HG03460 (cell line): ENCODE data around the gene PCDHGB3.
A peak's percentile ranks its signal among the peaks of the same experiment; 100 is the strongest.
"Not testable (repeated sequence)": the region's sequence is repeated elsewhere in the genome, so short reads cannot be mapped to it uniquely, and the experiment has no call there.

ENCODE experiments used
- ATAC-seq: cut with Tn5 transposase; IDR thresholded peaks from one replicate; pipeline ENCODE4 v1.9.1; 2021; ENCODE audit not compliant: unreplicated experiment

The PCDHGB3 gene

DNA sequence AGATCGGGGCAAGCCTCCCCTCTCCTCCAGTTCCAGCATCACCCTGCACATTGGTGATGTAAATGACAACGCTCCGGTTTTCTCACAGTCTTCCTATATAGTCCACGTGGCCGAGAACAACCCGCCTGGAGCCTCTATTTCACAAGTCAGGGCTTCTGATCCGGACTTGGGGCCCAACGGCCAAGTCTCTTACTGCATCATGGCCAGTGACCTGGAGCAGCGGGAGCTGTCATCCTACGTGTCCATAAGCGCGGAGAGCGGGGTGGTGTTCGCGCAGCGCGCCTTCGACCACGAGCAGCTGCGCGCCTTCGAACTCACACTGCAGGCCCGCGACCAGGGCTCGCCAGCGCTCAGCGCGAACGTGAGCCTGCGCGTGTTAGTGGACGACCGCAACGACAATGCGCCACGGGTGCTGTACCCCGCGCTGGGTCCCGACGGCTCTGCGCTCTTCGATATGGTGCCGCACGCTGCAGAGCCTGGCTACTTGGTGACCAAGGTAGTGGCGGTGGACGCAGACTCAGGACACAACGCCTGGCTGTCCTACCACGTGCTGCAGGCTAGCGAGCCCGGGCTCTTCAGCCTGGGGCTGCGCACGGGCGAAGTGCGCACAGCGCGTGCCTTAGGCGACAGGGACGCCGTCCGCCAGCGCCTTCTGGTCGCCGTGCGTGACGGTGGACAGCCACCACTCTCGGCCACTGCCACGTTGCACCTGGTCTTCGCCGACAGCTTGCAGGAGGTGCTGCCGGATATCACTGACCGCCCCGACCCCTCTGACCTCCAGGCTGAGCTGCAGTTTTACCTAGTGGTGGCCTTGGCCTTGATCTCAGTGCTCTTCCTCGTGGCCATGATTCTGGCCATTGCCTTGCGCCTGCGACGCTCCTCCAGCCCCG is 19.4 kb downstream of the PCDHGB3 start:
- ATAC-seq, result no peak

DNA sequence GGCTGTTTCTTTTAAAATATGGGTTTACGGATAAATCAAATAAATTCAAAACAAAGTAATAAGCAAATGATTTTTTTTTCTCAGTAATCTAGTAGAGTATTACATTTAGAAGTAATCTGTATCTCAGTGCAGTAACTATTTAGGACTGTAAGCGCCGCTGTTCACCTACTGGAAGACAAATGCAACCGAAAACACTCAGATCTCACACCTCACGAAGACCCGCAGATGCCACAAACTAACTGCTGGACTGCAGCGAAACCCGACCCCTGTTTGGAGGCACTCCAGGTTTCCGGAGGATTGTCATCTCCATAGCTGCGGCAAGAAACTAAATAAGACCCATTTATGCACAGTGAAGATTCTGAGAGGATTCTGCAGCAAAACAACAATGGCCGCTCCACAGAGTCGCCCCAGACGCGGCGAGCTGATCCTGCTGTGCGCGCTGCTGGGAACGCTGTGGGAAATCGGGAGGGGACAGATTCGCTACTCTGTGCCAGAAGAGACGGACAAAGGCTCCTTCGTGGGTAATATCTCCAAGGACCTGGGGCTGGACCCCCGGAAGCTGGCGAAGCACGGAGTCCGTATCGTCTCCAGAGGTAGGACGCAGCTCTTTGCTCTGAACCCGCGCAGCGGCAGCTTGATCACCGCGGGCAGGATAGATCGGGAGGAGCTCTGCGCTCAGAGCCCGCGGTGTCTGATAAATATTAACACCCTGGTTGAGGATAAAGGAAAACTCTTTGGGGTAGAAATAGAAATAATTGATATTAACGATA is 22.6 kb downstream of the PCDHGB3 start, which contains the start of gene PCDHGA8:
Gene PCDHGA8, plus strand, starts transcription at position 205 of the 770 bp plus-strand sequence. Its CDS starts 181 bp downstream, at position 386.
- no peak for ATAC-seq

- no peak for ATAC-seq
Measured at GRCh38 chr5:141393267-141393666, 23.2 kb downstream of the PCDHGB3 start.

DNA sequence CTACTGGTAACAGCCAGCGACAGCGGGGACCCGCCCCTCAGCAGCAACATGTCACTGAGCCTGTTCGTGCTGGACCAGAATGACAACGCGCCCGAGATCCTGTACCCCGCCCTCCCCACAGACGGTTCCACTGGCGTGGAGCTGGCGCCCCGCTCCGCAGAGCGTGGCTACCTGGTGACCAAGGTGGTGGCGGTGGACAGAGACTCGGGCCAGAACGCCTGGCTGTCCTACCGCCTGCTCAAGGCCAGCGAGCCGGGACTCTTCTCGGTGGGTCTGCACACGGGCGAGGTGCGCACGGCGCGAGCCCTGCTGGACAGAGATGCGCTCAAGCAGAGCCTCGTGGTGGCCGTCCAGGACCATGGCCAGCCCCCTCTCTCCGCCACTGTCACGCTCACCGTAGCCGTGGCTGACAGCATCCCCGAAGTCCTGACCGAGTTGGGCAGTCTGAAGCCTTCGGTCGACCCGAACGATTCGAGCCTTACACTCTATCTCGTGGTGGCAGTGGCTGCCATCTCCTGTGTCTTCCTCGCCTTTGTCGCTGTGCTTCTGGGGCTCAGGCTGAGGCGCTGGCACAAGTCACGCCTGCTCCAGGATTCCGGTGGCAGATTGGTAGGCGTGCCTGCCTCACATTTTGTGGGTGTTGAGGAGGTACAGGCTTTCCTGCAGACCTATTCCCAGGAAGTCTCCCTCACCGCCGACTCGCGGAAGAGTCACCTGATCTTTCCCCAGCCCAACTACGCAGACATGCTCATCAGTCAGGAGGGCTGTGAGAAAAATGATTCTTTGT is 24.6 kb downstream of the PCDHGB3 start:
- not testable (repeated sequence) for ATAC-seq

DNA sequence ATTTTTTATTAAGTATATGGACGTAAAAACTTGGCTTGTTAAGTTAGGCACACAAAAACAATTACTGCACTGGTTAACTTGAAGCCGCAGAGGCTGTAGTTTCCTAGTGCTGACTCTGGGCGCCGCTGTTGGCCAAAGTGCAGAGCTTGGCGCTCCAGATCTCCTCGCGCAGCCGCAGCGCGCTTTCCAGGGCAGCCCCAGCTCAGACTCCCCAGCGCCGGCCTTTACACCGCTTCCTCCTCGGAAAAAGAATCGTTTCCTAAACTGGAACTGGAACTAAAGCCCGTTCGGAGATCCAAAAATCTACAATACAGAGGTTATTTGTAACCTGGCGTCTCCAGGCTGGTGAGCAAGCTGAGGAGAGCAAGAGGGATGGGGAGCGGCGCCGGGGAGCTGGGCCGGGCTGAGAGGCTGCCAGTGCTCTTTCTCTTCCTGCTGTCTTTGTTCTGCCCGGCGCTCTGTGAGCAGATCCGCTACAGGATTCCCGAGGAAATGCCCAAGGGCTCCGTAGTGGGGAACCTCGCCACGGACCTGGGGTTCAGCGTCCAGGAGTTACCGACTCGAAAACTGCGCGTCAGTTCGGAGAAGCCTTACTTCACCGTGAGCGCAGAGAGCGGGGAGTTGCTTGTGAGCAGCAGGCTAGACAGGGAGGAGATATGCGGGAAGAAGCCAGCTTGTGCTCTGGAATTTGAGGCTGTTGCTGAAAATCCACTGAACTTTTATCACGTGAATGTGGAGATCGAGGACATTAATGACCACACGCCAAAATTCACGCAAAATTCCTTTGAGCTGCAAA is 27.9 kb downstream of the PCDHGB3 start, which contains the start of gene PCDHGB5:
Gene PCDHGB5, plus strand, starts transcription at position 192 of the 796 bp plus-strand sequence. Its CDS starts 181 bp downstream, at position 373.
- peak; percentile 87 for ATAC-seq

DNA sequence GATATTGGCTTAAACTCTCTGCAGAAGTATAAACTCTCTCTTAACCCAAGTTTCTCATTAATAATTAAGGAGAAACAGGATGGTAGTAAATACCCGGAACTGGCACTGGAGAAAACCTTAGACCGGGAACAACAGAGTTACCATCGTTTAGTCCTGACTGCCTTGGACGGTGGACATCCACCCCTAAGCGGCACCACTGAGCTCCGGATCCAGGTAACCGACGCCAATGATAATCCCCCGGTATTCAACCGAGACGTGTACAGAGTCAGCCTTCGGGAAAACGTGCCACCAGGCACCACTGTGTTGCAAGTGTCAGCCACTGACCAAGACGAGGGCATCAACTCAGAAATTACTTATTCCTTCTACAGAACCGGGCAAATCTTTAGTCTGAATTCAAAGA is 28.6 kb downstream of the PCDHGB3 start:
- ATAC-seq, result no peak

DNA sequence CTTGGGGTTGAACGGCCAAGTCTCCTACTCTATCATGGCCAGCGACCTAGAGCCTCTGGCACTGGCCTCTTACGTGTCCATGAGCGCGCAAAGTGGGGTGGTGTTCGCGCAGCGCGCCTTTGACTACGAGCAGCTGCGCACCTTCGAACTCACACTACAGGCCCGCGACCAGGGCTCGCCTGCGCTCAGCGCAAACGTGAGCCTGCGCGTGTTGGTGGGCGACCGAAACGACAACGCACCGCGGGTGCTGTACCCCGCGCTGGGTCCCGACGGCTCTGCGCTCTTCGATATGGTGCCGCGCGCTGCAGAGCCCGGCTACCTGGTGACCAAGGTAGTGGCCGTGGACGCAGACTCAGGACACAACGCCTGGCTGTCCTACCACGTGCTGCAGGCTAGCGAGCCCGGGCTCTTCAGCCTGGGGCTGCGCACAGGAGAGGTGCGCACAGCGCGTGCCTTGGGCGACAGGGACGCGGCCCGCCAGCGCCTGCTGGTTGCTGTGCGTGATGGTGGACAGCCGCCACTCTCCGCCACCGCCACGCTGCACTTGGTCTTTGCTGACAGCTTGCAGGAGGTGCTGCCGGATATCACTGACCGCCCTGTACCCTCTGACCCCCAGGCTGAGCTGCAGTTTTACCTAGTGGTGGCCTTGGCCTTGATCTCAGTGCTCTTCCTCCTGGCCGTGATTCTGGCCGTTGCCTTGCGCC is 29.7 kb downstream of the PCDHGB3 start:
- no peak for ATAC-seq

DNA sequence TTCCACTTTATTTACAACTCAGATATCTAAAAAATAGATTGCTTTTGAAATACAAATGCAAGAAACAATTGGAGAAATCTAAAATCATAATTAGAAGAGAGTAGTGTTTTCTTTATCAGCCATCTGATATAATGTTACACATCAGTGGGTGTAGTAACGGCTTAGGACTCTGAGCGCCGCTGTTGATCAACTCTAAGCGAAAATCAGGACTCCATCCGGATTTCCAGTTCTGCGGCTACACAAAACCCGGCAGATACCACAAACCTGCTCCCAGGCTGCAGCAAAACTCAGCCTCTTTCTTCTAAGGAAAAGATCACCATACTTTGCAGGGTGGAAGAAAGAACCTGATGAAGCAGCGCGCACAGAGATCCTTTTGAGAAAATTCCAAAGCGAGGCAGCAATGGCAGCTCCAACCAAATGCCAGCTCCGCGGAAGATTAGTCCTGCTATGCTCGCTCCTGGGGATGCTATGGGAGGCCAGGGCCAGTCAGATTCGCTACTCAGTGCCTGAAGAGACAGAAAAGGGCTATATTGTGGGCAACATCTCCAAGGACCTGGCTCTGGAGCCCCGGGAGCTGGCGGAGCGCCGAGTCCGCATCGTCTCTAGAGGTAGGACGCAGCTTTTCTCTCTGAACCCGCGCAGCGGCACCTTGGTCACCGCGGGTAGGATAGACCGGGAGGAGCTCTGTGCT is 32.7 kb downstream of the PCDHGB3 start, which contains the start of gene PCDHGA9:
Gene PCDHGA9, plus strand, starts transcription at position 226 of the 691 bp plus-strand sequence. Its CDS starts 175 bp downstream, at position 401.
- ATAC-seq, result no peak

DNA sequence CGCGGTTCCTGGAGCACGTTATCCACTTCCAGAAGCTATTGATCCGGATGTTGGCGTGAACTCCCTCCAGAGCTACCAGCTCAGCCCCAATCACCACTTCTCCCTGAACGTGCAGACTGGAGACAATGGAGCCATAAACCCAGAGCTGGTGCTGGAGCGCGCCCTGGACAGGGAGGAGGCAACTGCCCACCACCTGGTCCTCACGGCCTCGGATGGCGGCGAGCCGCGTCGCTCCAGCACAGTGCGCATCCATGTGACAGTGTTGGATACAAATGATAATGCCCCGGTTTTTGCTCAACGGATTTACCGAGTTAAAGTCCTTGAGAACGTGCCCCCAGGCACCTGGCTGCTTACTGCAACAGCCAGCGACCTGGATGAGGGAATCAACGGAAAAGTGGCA is 33.3 kb downstream of the PCDHGB3 start:
- ATAC-seq, result no peak

GRCh38 chr5:141407790-141408505 is 37.9 kb downstream of the PCDHGB3 start, which contains the start of gene PCDHGB6:
Gene PCDHGB6 (plus strand): TSS chr5:141408021. CDS start chr5:141408203, 182 bp downstream.
- not testable (repeated sequence) for ATAC-seq

DNA sequence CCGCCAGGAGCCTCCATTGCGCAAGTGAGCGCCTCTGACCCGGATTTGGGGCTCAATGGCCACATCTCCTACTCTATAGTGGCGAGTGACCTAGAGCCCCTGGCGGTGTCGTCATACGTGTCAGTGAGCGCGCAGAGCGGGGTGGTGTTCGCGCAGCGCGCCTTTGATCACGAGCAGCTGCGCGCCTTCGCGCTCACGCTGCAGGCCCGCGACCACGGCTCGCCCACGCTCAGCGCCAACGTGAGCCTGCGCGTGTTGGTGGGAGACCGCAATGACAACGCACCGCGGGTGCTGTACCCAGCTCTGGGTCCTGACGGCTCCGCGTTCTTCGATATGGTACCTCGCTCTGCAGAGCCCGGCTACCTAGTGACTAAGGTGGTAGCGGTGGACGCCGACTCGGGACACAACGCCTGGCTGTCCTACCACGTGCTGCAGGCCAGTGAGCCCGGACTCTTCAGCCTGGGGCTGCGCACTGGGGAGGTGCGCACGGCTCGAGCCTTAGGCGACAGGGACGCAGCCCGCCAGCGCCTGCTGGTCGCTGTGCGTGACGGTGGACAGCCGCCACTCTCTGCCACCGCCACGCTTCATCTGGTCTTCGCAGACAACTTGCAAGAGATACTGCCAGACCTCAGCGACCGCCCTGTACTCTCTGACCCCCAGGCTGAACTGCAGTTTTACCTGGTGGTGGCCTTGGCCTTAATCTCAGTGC is 39.7 kb downstream of the PCDHGB3 start:
- ATAC-seq, result no peak

DNA sequence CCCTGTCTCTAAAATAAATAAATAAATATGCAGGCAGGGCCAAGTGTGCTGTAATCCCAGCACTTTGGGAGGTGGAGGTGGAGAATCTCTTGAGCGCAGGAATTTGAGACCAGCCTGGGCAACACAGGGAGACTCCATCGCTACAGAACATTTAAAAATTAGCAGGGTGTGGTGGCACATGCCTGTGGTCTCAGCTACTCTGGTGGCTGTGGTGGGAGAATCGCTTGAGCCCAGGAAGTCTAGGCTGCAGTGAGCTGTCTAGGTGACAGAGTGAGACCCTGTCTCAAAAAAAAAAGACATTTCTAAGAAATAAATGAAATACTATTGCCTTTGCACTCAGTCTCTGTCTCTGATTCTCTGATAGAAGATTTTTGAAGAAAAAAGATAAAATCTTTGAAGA is 41.5 kb downstream of the PCDHGB3 start:
- no peak for ATAC-seq

- ATAC-seq, result peak; percentile 81
Measured at GRCh38 chr5:141412854-141413539, 43.0 kb downstream of the PCDHGB3 start, which contains the start of gene PCDHGA10. Gene PCDHGA10 (plus strand): TSS chr5:141412987. CDS start chr5:141413176, 189 bp downstream.

DNA sequence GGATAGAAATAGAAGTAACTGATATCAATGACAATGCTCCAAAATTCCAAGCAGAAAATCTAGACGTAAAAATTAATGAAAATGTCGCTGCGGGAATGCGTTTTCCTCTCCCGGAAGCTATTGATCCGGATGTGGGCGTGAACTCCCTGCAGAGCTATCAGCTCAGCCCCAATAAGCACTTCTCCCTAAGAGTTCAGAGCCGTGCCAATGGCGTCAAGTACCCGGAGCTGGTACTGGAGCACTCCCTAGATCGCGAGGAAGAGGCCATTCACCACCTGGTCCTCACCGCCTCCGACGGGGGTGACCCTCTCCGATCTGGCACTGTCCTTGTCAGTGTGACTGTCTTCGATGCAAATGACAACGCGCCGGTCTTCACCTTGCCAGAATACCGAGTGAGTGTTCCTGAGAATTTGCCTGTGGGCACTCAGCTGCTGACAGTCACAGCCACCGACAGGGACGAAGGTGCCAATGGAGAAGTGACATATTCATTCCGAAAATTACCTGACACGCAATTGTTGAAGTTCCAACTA is 43.6 kb downstream of the PCDHGB3 start:
- ATAC-seq, result no peak

- not testable (repeated sequence) for ATAC-seq
Measured at GRCh38 chr5:141414548-141415274, 44.7 kb downstream of the PCDHGB3 start.

DNA sequence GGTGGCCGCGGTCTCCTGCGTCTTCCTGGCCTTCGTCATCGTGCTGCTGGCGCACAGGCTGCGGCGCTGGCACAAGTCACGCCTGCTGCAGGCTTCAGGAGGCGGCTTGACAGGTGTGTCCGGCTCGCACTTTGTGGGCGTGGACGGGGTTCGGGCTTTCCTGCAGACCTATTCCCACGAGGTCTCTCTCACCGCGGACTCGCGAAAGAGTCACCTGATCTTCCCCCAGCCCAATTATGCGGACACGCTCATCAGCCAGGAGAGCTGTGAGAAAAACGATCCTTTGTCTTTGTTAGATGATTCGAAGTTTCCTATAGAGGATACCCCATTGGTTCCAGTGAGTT is 45.2 kb downstream of the PCDHGB3 start:
- not testable (repeated sequence) for ATAC-seq
